Peyer's patch (tissue), 4 donors: Measurements from ENCODE around the gene TLR5.

Experiments used
- POLR2A ChIP-seq, 2 donors: fragments of 450-650 bp; IDR thresholded peaks; one replicate each; pipeline ENCODE4 v1.5.1; 2017; ENCODE audit warnings: antibody characterized with exemption in 2 of 2, mild to moderate bottlenecking in 2 of 2, moderate library complexity in 2 of 2
- TF ChIP-seq, protein P1 (sequence below), 6 experiments: fragments of 450-650 bp in 4 of 6; fragments of 200-600 bp in 2 of 6; sonication (generic) in 1 of 6; IDR thresholded peaks; one replicate each; pipeline ENCODE4 v1.5.1; 2017 to 2019; ENCODE audit warnings: antibody characterized with exemption in 6 of 6, mild to moderate bottlenecking in 3 of 6, moderate library complexity in 1 of 6

DNA sequence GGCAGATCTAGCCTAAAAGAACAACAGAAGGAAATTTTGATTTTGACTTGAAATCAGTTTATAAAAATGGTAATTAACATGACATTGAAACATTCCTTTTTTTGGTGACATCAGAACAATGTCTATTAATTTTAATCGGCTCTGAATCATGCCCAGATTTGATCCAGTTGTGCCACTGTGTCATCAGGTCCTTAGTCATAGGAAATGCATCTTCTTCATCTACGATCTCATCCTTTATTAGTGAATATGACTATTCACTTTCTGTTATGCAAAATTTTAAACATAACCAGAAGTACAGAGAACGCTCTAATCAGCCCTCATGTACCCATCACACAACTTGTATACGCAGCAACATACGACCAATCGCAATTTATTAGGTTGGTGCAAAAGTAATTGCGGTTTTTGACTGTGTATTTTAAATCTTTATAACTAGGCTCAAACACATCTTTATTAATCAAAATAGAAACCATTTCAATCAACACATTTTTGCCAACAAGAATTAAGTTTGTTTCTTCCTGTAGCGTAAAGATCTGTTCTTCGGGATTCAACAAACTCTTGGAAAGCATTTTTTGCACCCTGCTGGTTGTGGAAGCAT, 40.3 kb upstream of the TLR5 start:
- TF ChIP-seq, protein P1, sequence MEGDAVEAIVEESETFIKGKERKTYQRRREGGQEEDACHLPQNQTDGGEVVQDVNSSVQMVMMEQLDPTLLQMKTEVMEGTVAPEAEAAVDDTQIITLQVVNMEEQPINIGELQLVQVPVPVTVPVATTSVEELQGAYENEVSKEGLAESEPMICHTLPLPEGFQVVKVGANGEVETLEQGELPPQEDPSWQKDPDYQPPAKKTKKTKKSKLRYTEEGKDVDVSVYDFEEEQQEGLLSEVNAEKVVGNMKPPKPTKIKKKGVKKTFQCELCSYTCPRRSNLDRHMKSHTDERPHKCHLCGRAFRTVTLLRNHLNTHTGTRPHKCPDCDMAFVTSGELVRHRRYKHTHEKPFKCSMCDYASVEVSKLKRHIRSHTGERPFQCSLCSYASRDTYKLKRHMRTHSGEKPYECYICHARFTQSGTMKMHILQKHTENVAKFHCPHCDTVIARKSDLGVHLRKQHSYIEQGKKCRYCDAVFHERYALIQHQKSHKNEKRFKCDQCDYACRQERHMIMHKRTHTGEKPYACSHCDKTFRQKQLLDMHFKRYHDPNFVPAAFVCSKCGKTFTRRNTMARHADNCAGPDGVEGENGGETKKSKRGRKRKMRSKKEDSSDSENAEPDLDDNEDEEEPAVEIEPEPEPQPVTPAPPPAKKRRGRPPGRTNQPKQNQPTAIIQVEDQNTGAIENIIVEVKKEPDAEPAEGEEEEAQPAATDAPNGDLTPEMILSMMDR (IDR thresholded peaks at IDR 0.05), result no peak
- no peak for TF ChIP-seq POLR2A (IDR thresholded peaks at IDR 0.05)
